HAP-1 (cell line): ENCODE measurements around the gene RAPGEF4.

Experiments
- DNase-seq, 2 experiments: peaks; one replicate each; pipeline ENCODE4 v3.0.0-alpha.2; 2016 to 2020; ENCODE audit warnings: low spot score in 2 of 2
- H3K27me3 ChIP-seq: fragments of 250-450 bp; sonication (Bioruptor Pico); 2 replicates; pipeline ENCODE4 v1.5.1; 2020; ENCODE audit warnings: low read depth, mild to moderate bottlenecking, moderate library complexity
- H3K36me3 ChIP-seq: fragments of 250-450 bp; sonication (Bioruptor Pico); replicated peaks from 2 replicates; pipeline ENCODE4 v1.5.1; 2020; ENCODE audit warnings: mild to moderate bottlenecking
- H3K4me1 ChIP-seq: fragments of 250-450 bp; sonication (Bioruptor Pico); 2 replicates; pipeline ENCODE4 v1.5.1; 2020; ENCODE audit warnings: mild to moderate bottlenecking
- H3K4me3 ChIP-seq: fragments of 250-450 bp; sonication (Bioruptor Pico); 2 replicates; pipeline ENCODE4 v1.5.1; 2020; ENCODE audit warnings: mild to moderate bottlenecking, moderate library complexity
- H3K9me3 ChIP-seq: fragments of 250-450 bp; sonication (Bioruptor Pico); 2 replicates; pipeline ENCODE4 v1.5.1; 2020; ENCODE audit warnings: mild to moderate bottlenecking, moderate library complexity
- in situ Hi-C: fragments of 300-500 bp; cut with MboI; formaldehyde crosslinking; loops from 3 replicates; pipeline ENCODE4 v1.14.3; 2020; ENCODE audit warnings: low sequenced_read_pairs, inconsistent platforms, mixed read lengths

Gene RAPGEF4

DNA sequence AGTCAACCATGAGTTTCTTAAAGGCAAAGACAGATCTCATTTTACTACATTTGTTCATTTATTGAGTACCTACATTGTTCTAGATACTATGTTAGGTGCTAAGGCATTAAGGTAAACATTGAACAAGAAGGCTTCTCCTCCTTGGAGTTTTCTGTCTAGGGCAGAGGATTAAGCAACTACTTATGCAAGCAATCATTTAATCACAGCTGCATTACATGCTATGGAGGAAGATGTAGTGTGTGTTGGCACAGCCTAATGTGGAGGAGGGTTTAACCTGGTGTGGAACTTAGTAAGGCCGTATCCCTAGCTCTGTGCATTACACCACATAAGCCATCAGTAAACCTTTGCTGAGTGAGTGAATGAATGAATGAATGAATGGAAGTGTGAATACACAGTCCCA lies 233.5 kb downstream of the RAPGEF4 start:
- H3K4me1 ChIP-seq: peaks cover 5% of the 10 kb centered on the region; the same call in 1 of the 2 replicates
- H3K36me3 ChIP-seq: no peaks in the 10 kb centered on the region
- H3K4me3 ChIP-seq: no peak overlapping the region
- in situ Hi-C loops: no loop called here
- no peak for DNase-seq
- H3K9me3 ChIP-seq: no peaks in the 10 kb centered on the region
- H3K27me3 ChIP-seq: no peaks in the 10 kb centered on the region; the same call in 1 of the 2 replicates

GRCh38 chr2:172969609-172970008 lies 234.0 kb downstream of the RAPGEF4 start:
- no peaks in the 10 kb centered on the region for H3K9me3 ChIP-seq
- H3K36me3 ChIP-seq: no peaks in the 10 kb centered on the region
- in situ Hi-C loops: no loop called here
- H3K4me1 ChIP-seq: peaks cover 5% of the 10 kb centered on the region; the same call in 1 of the 2 replicates
- no peaks in the 10 kb centered on the region; the same call in 1 of the 2 replicates for H3K27me3 ChIP-seq
- no peak for DNase-seq
- no peak overlapping the region for H3K4me3 ChIP-seq

DNA sequence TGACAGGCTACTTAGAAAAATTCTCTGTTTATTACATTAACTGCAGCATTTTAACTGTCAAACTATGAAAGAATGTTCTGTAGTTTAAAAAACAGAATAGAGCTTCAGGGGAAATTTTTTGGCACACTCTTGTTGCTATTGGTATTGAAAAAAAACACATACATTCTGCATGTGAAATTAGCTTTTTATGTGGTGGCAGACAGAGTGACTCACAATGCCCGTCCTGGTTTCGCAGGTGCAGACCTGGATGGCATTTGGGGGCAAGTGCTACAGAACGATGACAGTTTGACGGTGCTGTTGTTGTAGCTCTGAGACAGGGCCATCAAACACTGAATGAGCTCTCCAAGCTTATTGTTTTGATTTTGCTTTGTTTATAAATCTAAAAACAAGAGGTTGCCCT lies 235.0 kb downstream of the RAPGEF4 start:
- H3K9me3 ChIP-seq: no peaks in the 10 kb centered on the region
- no peaks in the 10 kb centered on the region for H3K36me3 ChIP-seq
- H3K4me1 ChIP-seq: peaks cover 5% of the 10 kb centered on the region; the same call in 1 of the 2 replicates
- in situ Hi-C loops: no loop called here
- no peaks in the 10 kb centered on the region; the same call in 1 of the 2 replicates for H3K27me3 ChIP-seq
- H3K4me3 ChIP-seq: no peak overlapping the region
- DNase-seq: no peak

GRCh38 chr2:172972005-172972619 lies 236.5 kb downstream of the RAPGEF4 start:
- H3K4me1 ChIP-seq: peaks cover 5% of the 10 kb centered on the region; the same call in 1 of the 2 replicates
- DNase-seq: peak; percentile 38 to 68
- no peaks in the 10 kb centered on the region for H3K36me3 ChIP-seq
- in situ Hi-C loops: no loop called here
- H3K4me3 ChIP-seq: no peak overlapping the region
- no peaks in the 10 kb centered on the region; the same call in 1 of the 2 replicates for H3K27me3 ChIP-seq
- no peaks in the 10 kb centered on the region for H3K9me3 ChIP-seq

DNA sequence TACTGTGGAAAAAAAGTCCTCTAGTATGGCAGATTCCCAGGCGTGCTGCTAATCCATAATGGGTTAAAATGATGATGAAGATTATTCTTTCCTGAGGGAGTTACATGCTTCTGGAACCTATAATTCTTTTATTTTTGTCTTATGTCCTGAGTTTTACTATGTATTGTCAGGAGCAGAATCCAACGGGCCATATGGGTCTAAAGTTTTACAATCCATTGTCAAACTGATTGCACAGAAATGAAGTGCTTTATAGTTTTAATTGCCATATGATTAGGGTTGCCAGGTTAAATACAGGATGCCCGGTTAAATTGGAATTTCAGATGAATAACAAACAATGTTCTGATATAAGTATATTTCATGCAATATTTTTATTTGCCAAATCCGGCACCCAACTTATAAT lies 239.1 kb downstream of the RAPGEF4 start:
- Histone ChIP-seq H3K27me3 (no peaks in the 10 kb centered on the region; the same call in 1 of the 2 replicates), H3K9me3 (no peaks in the 10 kb centered on the region), H3K36me3 (no peaks in the 10 kb centered on the region), H3K4me3 (no peak overlapping the region), H3K4me1 (peaks cover 5% of the 10 kb centered on the region; the same call in 1 of the 2 replicates)
- in situ Hi-C loops: no loop called here
- no peak for DNase-seq

DNA sequence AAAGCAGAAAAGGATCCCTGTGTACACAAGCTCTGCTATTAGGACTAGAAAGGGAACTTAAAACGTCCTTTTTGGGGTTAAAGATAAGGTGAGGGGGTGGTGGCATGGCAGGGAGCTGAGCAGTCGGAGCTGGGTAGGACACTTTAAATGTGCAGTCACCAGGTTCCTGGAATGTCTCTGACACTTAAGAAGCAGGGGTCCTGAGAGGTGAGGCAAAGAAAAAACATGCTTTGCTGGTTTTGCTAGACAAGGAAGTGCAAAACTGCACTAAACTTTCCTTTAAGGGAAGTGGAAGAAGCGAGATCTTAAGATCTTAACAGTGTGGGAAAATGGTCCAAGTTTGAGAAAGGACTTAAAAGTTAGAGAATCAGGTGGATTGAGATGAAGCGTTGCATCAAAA lies 240.5 kb downstream of the RAPGEF4 start:
- DNase-seq: no peak
- Histone ChIP-seq H3K4me3 (no peak overlapping the region), H3K27me3 (no peaks in the 10 kb centered on the region; the same call in 1 of the 2 replicates), H3K9me3 (no peaks in the 10 kb centered on the region), H3K4me1 (peaks cover 5% of the 10 kb centered on the region; the same call in 1 of the 2 replicates), H3K36me3 (no peaks in the 10 kb centered on the region)
- in situ Hi-C loops: no loop called here

DNA sequence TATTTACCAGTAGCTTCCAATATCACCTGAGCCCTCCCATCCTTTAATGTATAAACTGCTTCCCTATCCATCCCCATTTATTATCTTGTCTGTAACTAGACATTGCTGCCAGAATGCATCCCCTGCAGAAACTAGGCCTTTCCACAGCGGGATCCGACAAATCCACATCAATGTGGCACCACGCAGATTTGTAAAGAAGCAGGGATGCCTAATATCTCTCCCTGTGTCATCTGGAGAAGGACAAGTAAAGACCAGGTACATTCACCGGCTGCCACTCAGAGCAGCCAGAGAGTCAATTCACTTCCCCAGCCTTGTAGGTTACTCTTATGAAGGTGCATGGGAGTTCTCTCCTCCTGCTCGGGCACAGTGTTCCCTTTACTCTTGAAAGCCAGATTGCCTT lies 241.2 kb downstream of the RAPGEF4 start:
- H3K4me1 ChIP-seq: peaks cover 5% of the 10 kb centered on the region; the same call in 1 of the 2 replicates
- no peaks in the 10 kb centered on the region for H3K36me3 ChIP-seq
- no peak overlapping the region for H3K4me3 ChIP-seq
- DNase-seq: no peak
- H3K27me3 ChIP-seq: no peaks in the 10 kb centered on the region
- in situ Hi-C loops: no loop called here
- H3K9me3 ChIP-seq: no peaks in the 10 kb centered on the region

GRCh38 chr2:172977270-172978062 lies 241.8 kb downstream of the RAPGEF4 start:
- peaks cover under 1% of the 10 kb centered on the region; the same call in 1 of the 2 replicates for H3K4me1 ChIP-seq
- no peaks in the 10 kb centered on the region for H3K27me3 ChIP-seq
- DNase-seq: no peak
- no peaks in the 10 kb centered on the region for H3K36me3 ChIP-seq
- H3K9me3 ChIP-seq: no peaks in the 10 kb centered on the region
- no peak overlapping the region for H3K4me3 ChIP-seq
- in situ Hi-C loops: no loop called here

GRCh38 chr2:172978063-172978383 lies 242.4 kb downstream of the RAPGEF4 start:
- no peaks in the 10 kb centered on the region for H3K27me3 ChIP-seq
- H3K4me3 ChIP-seq: no peak overlapping the region
- H3K9me3 ChIP-seq: no peaks in the 10 kb centered on the region
- no peaks in the 10 kb centered on the region for H3K36me3 ChIP-seq
- in situ Hi-C loops: no loop called here
- DNase-seq: no peak
- no peaks in the 10 kb centered on the region for H3K4me1 ChIP-seq

DNA sequence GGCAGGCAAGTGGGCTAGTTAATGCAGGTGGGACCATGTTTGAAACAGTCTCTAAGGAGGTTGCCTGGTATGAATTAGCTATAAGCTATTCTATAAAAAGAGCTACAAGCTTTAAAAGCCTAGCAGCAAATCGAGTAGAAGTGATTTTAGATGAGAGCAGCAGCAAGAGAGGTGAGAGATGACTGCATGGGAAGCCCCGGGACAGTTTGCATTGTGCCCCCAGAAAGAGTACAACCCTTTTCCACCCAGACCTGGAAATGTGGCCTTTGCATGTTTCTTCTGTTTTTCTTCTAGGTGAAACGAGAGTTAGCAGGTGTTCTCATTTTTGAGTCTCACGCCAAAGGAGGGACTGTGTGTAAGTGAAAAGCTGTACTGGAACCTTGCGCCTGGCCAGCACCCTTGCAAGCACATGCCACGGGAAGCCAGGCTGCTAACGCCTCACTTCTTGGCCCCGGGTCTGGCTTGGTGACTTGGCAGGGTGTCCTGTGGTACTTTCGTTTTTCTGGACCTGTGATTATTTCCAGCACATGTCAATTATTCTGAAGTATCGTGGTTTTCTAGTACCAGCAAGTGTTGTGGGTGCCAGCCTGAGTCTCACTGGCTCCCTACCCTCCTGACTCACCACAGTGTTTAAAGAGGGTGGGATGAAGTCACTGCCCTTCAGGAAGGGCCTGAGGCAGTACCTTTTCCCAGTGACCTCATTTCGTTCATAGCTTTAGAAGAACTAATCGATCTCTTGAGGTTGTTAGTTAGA lies 249.7 kb downstream of the RAPGEF4 start:
- DNase-seq: no peak
- Histone ChIP-seq H3K36me3 (no peaks in the 10 kb centered on the region), H3K4me1 (peaks cover 2% of the 10 kb centered on the region; the same call in 1 of the 2 replicates), H3K9me3 (no peaks in the 10 kb centered on the region), H3K4me3 (no peak overlapping the region), H3K27me3 (no peaks in the 10 kb centered on the region)
- in situ Hi-C loops: no loop called here

DNA sequence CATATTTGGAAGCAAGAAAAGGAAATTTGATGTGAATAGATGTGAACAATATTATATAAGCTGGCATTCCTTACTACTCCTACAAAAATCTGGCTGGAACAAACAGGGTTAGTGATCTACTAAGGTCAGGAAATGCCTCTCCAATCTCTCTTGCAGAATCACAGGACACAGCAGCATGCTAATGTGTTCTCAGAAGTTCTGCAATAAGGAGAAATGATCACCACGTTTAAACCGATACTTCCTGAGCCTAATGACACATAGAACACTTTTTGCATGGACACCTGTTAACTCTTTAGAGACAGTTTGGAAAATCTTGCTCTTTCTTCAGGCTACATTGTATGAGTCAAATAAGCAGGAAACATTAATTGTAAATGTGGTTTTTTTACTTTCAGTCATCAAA lies 250.4 kb downstream of the RAPGEF4 start:
- in situ Hi-C loops: no loop called here
- Histone ChIP-seq H3K27me3 (no peaks in the 10 kb centered on the region), H3K4me1 (peaks cover 8% of the 10 kb centered on the region), H3K36me3 (no peaks in the 10 kb centered on the region), H3K4me3 (no peak overlapping the region), H3K9me3 (no peaks in the 10 kb centered on the region)
- no peak for DNase-seq

DNA sequence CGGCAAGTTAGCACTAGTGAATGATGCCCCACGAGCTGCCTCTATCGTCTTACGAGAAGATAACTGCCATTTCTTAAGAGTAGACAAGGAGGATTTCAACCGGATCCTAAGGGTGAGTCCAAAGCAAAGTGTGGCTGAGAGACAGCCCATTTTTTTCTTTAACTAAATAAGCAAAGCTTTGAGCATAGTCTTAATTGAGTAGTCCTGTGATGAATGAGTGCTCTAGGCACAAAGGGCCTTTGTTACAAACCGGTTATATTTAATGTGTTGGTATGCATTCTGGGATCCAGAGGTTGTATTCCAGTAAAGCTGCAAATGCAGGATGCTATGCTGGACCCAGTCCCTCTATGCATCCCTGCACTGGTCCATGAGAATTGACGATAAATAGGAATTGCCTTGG lies 253.1 kb downstream of the RAPGEF4 start:
- H3K4me1 ChIP-seq: peaks cover 13% of the 10 kb centered on the region
- no peak overlapping the region for H3K4me3 ChIP-seq
- no peaks in the 10 kb centered on the region for H3K9me3 ChIP-seq
- no peaks in the 10 kb centered on the region for H3K27me3 ChIP-seq
- no peak for DNase-seq
- H3K36me3 ChIP-seq: no peaks in the 10 kb centered on the region
- in situ Hi-C loops: no loop called here

GRCh38 chr2:172991031-172991430 lies 255.4 kb downstream of the RAPGEF4 start:
- H3K9me3 ChIP-seq: no peaks in the 10 kb centered on the region
- no peaks in the 10 kb centered on the region for H3K36me3 ChIP-seq
- in situ Hi-C loops: no loop called here
- H3K27me3 ChIP-seq: no peaks in the 10 kb centered on the region
- no peak overlapping the region for H3K4me3 ChIP-seq
- H3K4me1 ChIP-seq: peaks cover 18% of the 10 kb centered on the region
- DNase-seq: peak in 1 of 2 experiments; percentile 10

DNA sequence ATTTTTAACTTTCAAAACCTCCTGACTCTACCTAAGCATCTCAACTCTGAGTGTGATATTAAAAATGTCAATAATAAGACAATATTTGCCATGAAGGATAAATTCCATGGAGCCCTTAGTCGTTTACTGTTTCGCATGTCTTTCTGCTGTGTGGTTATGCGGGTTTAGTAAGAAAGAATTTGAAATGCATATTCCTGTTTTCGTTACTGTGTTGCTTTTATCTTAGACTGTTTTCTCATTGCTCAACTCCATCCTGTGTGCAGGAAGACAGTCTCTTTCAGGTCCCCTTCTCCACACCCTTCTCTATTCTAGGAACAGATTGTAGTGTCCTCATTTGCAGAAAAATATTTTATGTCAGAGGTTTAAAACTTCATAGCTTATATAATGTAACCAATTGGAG lies 257.5 kb downstream of the RAPGEF4 start:
- in situ Hi-C loops: no loop called here
- Histone ChIP-seq H3K9me3 (no peaks in the 10 kb centered on the region), H3K4me3 (no peak overlapping the region), H3K36me3 (no peaks in the 10 kb centered on the region), H3K27me3 (no peaks in the 10 kb centered on the region), H3K4me1 (peaks cover 23% of the 10 kb centered on the region)
- no peak for DNase-seq
